K562 (cell line): ENCODE measurements around the gene UCHL5. TPM values are rescaled to one million over a fixed set of nuclear protein-coding genes. Genes with fewer than 3 reads are reported as not detected.
A peak's percentile ranks its signal among the peaks of the same experiment; 100 is the strongest.

Source experiments
- ATAC-seq: fragments of 200-7000 bp; cut with Tn5 transposase; 3 replicates; pipeline ENCODE4 v1.9.1; 2020; ENCODE audit warnings: moderate library complexity
- BruUV-seq: library from RNA; stranded (reverse); fragments of 400-500 nt; replicated peaks from 2 replicates; lab custom pipeline; 2021; lab: Mats Ljungman, UMichigan
- CTCF ChIA-PET: fragments of 300-600 bp; formaldehyde crosslinking; extraction: SDS; loops from one replicate; lab custom pipeline; 2021; ENCODE audit warnings: low intra/inter-chr PET ratio; lab: Yijun Ruan, JAX
- POLR2A ChIA-PET: fragments of 300-600, 350-650 bp; sonication (Branson Sonifier 250); formaldehyde crosslinking; extraction: SDS; loops from one replicate; lab custom pipeline; 2021; ENCODE audit warnings: antibody characterized with exemption, inconsistent platforms; lab: Yijun Ruan, JAX
- DNase-seq, 4 experiments: peaks; one replicate each; pipeline versions ENCODE4 v3.0.0 to v3.0.0-alpha.2; 2011 to 2018; ENCODE audit warnings: low spot score in 3 of 4, mixed read lengths in 3 of 4; ENCODE audit errors: extremely low read depth in 1 of 4
- FAIRE-seq: peaks from 2 replicates; lab custom pipeline; 2011; peaks lifted over from hg19 to GRCh38; lab: Jason Lieb, UNC
- H2AFZ ChIP-seq: 2 replicates; pipeline ENCODE4 v1.6.0; 2011; ENCODE audit warnings: low read depth, low read length, control low read depth, inconsistent platforms
- H3K27ac ChIP-seq: fragments of 200-600 bp; 3 replicates; pipeline ENCODE4 v1.8.0; 2011; ENCODE audit warnings: low read depth, mild to moderate bottlenecking, control low read depth, inconsistent platforms, low read length, moderate library complexity, mixed read lengths; ENCODE audit errors: extremely low read depth
- H3K27me3 ChIP-seq, 2 experiments: fragments of 300-600 bp in 1 of 2; 2 replicates in 1 of 2; 3 replicates in 1 of 2; pipeline versions ENCODE4 v1.6.0 to v1.8.0; 2011; ENCODE audit warnings: inconsistent platforms in 2 of 2, low read length in 2 of 2, mild to moderate bottlenecking in 1 of 2, mixed read lengths in 1 of 2, moderate library complexity in 1 of 2; ENCODE audit not compliant: control insufficient read depth in 2 of 2, insufficient read depth in 2 of 2
- H3K36me3 ChIP-seq: fragments of 300-600 bp; 3 replicates; pipeline ENCODE4 v1.8.0; 2011; ENCODE audit warnings: mild to moderate bottlenecking, low read length, inconsistent platforms; ENCODE audit not compliant: control insufficient read depth, insufficient read depth
- H3K4me1 ChIP-seq, 2 experiments: fragments of 200-600 bp in 1 of 2; replicated peaks in 1 of 2; 2 replicates in 1 of 2; 3 replicates in 1 of 2; pipeline versions ENCODE4 v1.5.1 to v1.8.0; 2011; ENCODE audit warnings: inconsistent platforms in 2 of 2, low read length in 2 of 2, mild to moderate bottlenecking in 1 of 2, mixed read lengths in 1 of 2, moderate library complexity in 1 of 2; ENCODE audit not compliant: control insufficient read depth in 2 of 2, insufficient read depth in 2 of 2
- H3K4me2 ChIP-seq: 2 replicates; pipeline ENCODE4 v1.6.1; 2011; ENCODE audit warnings: low read length, control low read depth, inconsistent platforms, mixed read lengths; ENCODE audit not compliant: insufficient read depth
- H3K4me3 ChIP-seq: fragments of 200-600 bp; sonication (generic), shearing (Covaris generic); 2 replicates; pipeline ENCODE4 v1.5.1; 2016; ENCODE audit warnings: control low read depth, inconsistent platforms
- H3K79me2 ChIP-seq: fragments of 200-600 bp; 3 replicates; pipeline ENCODE4 v1.8.0; 2011; ENCODE audit warnings: low read length, inconsistent platforms; ENCODE audit not compliant: control insufficient read depth, insufficient read depth
- H3K9ac ChIP-seq, 2 experiments: 2 replicates each; pipeline versions ENCODE4 v1.6.0 to v1.6.1; 2011; ENCODE audit warnings: low read depth in 2 of 2, low read length in 2 of 2, control low read depth in 1 of 2, inconsistent platforms in 1 of 2, mild to moderate bottlenecking in 1 of 2, mixed read lengths in 1 of 2; ENCODE audit not compliant: insufficient read depth in 1 of 2
- H3K9me1 ChIP-seq: one replicate; pipeline ENCODE4 v1.6.0; 2011; ENCODE audit warnings: inconsistent platforms, mild to moderate bottlenecking, low read length, moderate library complexity; ENCODE audit not compliant: control insufficient read depth, insufficient read depth
- H3K9me3 ChIP-seq: replicated peaks from 2 replicates; pipeline ENCODE4 v1.5.1; 2011; ENCODE audit warnings: low read depth, low read length, inconsistent platforms; ENCODE audit not compliant: control insufficient read depth, insufficient read depth
- H4K20me1 ChIP-seq: replicated peaks from 2 replicates; pipeline ENCODE4 v1.6.1; 2011; ENCODE audit warnings: low read length, inconsistent platforms, mixed read lengths; ENCODE audit not compliant: control insufficient read depth, insufficient read depth
- FOXP1 ChIP-seq: sonication (generic); formaldehyde crosslinking; IDR thresholded peaks from 2 replicates; pipeline ENCODE4 v1.8.0; 2022; ENCODE audit warnings: mild to moderate bottlenecking, missing genetic modification reagents
- ILF3 ChIP-seq: fragments of 450-650 bp; IDR thresholded peaks from 2 replicates; pipeline ENCODE4 v1.6.1; 2018; ENCODE audit warnings: antibody characterized with exemption, mild to moderate bottlenecking, moderate library complexity, borderline replicate concordance
- POU5F1 ChIP-seq: fragments of 150-350 bp; IDR thresholded peaks from 2 replicates; pipeline ENCODE4 v1.6.1; 2014; ENCODE audit warnings: borderline replicate concordance, low read length, low read depth, mild to moderate bottlenecking; ENCODE audit not compliant: partially characterized antibody
- RFX7 ChIP-seq: fragments of 250-450 bp; sonication (Bioruptor Pico); IDR thresholded peaks from 2 replicates; pipeline ENCODE4 v1.5.1; 2021; ENCODE audit warnings: mild to moderate bottlenecking
- TEAD4 ChIP-seq, 2 experiments: sonication (generic) in 1 of 2; formaldehyde crosslinking in 1 of 2; IDR thresholded peaks; 2 replicates each; pipeline versions ENCODE4 v1.6.1 to v1.8.0; 2012 to 2022; ENCODE audit warnings: borderline replicate concordance in 1 of 2, inconsistent platforms in 1 of 2, low read length in 1 of 2, mild to moderate bottlenecking in 1 of 2, missing genetic modification reagents in 1 of 2
- ZBTB1 ChIP-seq: sonication (generic); formaldehyde crosslinking; IDR thresholded peaks from 2 replicates; pipeline ENCODE4 v1.8.1; 2023; ENCODE audit warnings: missing genetic modification reagents, low read depth, mild to moderate bottlenecking, borderline replicate concordance
- ZNF586 ChIP-seq: fragments of 450-650 bp; formaldehyde crosslinking; conservative IDR thresholded peaks from 2 replicates; pipeline ENCODE4 v1.4.0; 2020; ENCODE audit warnings: mild to moderate bottlenecking, moderate library complexity
- ZSCAN32 ChIP-seq: fragments of 450-650 bp; formaldehyde crosslinking; IDR thresholded peaks from 2 replicates; pipeline ENCODE4 v1.4.0; 2020; ENCODE audit warnings: mild to moderate bottlenecking, moderate library complexity
- WGBS: fragments of 100-300 bp; shearing (Covaris generic); methylation state at CpG from one replicate; pipeline ENCODE4 v1.1.6; 2016; ENCODE audit warnings: low coverage, mixed read lengths; ENCODE audit not compliant: insufficient coverage; ENCODE audit errors: missing lambda C conversion rate; 5-methylcytosine and 5-hydroxymethylcytosine counted together
- in situ Hi-C: fragments of 300-500 bp; cut with MboI; formaldehyde crosslinking; loops from 4 replicates; pipeline ENCODE4 v1.15.0; 2018; ENCODE audit warnings: inconsistent platforms, mixed read lengths
- intact Hi-C: fragments of 100-400 bp; cut with micrococcal nuclease; formaldehyde crosslinking; loops from 2 replicates; pipeline ENCODE4 v1.14.2; 2022
- polyA plus RNA-seq, 8 experiments: library from polyadenylated mRNA; depleted of rRNA in 4 of 8; stranded (reverse) in 5 of 8; unstranded in 3 of 8; fragments of >200 nt; fragmentation: Nextera tagmentation in 2 of 8; fragmentation: Illumina TruSeq in 1 of 8; extraction: Ambion mirVana in 2 of 8; extraction: Trizol in 1 of 8; gene quantifications; 2 replicates each; pipeline versions ENCODE4 v1.2.1 to v1.2.3, GENCODE V29; 2011 to 2014; ENCODE audit warnings: inconsistent platforms in 1 of 8, missing spikeins in 1 of 8
- total RNA-seq, 7 experiments: library from RNA; depleted of rRNA in 6 of 7; stranded (reverse); fragments of >200 nt in 6 of 7; fragmentation: Illumina TruSeq in 2 of 7; extraction: Trizol in 2 of 7; gene quantifications; 2 replicates each; pipeline versions ENCODE4 v1.2.1 to v1.2.3, GENCODE V29; 2011 to 2021; ENCODE audit warnings: low replicate concordance in 1 of 7

The UCHL5 gene
- total and polyA plus RNA-seq, 9 of the 15 experiments (the other 6 are each of a cell fraction or from before 2014, with no cell fraction given): 61.0 to 206 (median 122) TPM

DNA sequence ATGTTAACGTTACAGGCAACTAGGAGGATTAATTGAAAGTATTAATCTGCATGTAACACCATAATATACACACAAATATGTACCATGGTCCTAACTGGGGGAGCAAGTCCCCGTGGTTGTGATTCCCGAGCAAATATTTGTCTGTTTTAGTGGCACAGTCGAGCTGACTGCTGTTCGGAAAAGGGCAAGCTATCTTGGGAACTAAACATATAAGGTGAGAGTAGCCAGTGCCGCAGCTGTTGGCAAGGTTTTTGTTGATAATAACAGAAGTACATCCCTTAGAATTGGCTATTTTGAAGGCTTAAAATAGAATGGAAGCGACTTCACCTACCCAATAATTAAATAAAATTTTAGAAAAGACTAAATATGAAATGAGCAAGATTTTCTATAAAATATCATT, 45.5 kb downstream of the UCHL5 start:
- intact Hi-C loops (no loop called here), in situ Hi-C loops (loop anchor here (10.0 kb wide), 1 partner anchor 199 kb away; no protein-coding TSS in a partner anchor)
- ATAC-seq (no peak), DNase-seq (no peak), FAIRE-seq (no peak)
- H2AFZ ChIP-seq: no peak overlapping the region
- no peak overlapping the region for H3K9ac ChIP-seq
- H3K4me1 ChIP-seq: no peaks in the 10 kb centered on the region
- no peak overlapping the region for H3K4me2 ChIP-seq
- ChIA-PET CTCF (no interaction called here), POLR2A (interaction anchor here (0.9 to 1.6 kb wide), 5 partner anchors 8 to 45 kb away, joined by 3 to 5 read pairs (median 3); partner anchors contain the start of gene UCHL5)
- H3K9me1 ChIP-seq: no peaks in the 10 kb centered on the region
- no TSS peak for BruUV-seq
- H3K27ac ChIP-seq: no peak overlapping the region
- peaks cover 45% of the 10 kb centered on the region for H3K36me3 ChIP-seq
- H3K27me3 ChIP-seq: no peaks in the 10 kb centered on the region
- H4K20me1 ChIP-seq: no peaks in the 10 kb centered on the region
- TF ChIP-seq ZSCAN32 (CRISPR knock-in tag): no peak
- no peak for TF ChIP-seq POU5F1
- no peak overlapping the region for H3K4me3 ChIP-seq
- 84% methylated on average over 7 of the region's 7 CpGs for WGBS
- H3K79me2 ChIP-seq: no peaks in the 10 kb centered on the region
- H3K9me3 ChIP-seq: no peaks in the 10 kb centered on the region

DNA sequence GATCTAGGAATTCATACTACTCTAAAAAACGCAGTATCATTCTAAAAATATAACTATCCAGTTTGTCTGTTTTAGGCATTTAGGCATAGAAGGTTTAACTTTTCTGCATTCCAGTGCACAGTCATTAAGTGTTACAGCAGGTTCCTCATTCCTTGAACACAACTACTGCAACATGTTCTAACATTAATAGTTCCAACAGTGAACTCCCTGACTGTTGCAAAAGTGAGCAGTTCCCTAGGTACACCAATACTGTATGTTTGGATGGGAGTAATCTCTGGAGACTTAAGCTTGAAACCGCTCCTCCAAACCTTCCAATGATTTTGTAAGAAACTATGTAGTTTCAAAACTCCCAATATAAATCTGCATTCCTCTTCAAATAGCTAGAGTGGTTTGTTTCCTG, 46.2 kb downstream of the UCHL5 start:
- in situ Hi-C loops: loop anchor here (10.0 kb wide), 1 partner anchor 198 kb away; no protein-coding TSS in a partner anchor
- no peaks in the 10 kb centered on the region for H4K20me1 ChIP-seq
- H3K27me3 ChIP-seq: no peaks in the 10 kb centered on the region
- H3K9ac ChIP-seq: no peak overlapping the region
- H3K36me3 ChIP-seq: peaks cover 39% of the 10 kb centered on the region
- H3K9me3 ChIP-seq: no peaks in the 10 kb centered on the region
- H3K9me1 ChIP-seq: no peaks in the 10 kb centered on the region
- CTCF ChIA-PET: no interaction called here
- intact Hi-C loops: no loop called here
- BruUV-seq: no TSS peak
- ATAC-seq (0 out of 3 replicates have a peak, but pooled peaks have one; percentile 19), DNase-seq (no peak), FAIRE-seq (no peak)
- no peak overlapping the region for H3K27ac ChIP-seq
- H3K4me3 ChIP-seq: no peak overlapping the region
- no peaks in the 10 kb centered on the region for H3K4me1 ChIP-seq
- no peak overlapping the region for H3K4me2 ChIP-seq
- H2AFZ ChIP-seq: no peak overlapping the region
- 83% methylated on average over 2 of the region's 2 CpGs for WGBS
- H3K79me2 ChIP-seq: no peaks in the 10 kb centered on the region
- POLR2A ChIA-PET: interaction anchor here (0.9 to 1.1 kb wide), 4 partner anchors 12 to 46 kb away, joined by 3 to 4 read pairs (median 3); partner anchors contain the start of gene UCHL5
- no peak for TF ChIP-seq RFX7
- no peak for TF ChIP-seq ZBTB1 (CRISPR knock-in tag)
- TF ChIP-seq ZNF586 (CRISPR knock-in tag): no peak
- no peak for TF ChIP-seq FOXP1 (CRISPR knock-in tag)
- no peak for TF ChIP-seq TEAD4 (IDR thresholded peaks at IDR 0.05; ENCODE audit: low read length)
- TF ChIP-seq TEAD4 (CRISPR knock-in tag; IDR thresholded peaks at IDR 0.05; ENCODE audit: borderline replicate concordance): no peak
- TF ChIP-seq ILF3: no peak
